Endothelial cell of hepatic sinusoid (primary cell): ENCODE measurements around the gene BRD3.

Experiments
- in situ Hi-C: cut with HindIII; loops from 2 replicates; pipeline ENCODE4 v1.10.0; 2017; ENCODE audit warnings: low sequenced_read_pairs

Gene BRD3

DNA sequence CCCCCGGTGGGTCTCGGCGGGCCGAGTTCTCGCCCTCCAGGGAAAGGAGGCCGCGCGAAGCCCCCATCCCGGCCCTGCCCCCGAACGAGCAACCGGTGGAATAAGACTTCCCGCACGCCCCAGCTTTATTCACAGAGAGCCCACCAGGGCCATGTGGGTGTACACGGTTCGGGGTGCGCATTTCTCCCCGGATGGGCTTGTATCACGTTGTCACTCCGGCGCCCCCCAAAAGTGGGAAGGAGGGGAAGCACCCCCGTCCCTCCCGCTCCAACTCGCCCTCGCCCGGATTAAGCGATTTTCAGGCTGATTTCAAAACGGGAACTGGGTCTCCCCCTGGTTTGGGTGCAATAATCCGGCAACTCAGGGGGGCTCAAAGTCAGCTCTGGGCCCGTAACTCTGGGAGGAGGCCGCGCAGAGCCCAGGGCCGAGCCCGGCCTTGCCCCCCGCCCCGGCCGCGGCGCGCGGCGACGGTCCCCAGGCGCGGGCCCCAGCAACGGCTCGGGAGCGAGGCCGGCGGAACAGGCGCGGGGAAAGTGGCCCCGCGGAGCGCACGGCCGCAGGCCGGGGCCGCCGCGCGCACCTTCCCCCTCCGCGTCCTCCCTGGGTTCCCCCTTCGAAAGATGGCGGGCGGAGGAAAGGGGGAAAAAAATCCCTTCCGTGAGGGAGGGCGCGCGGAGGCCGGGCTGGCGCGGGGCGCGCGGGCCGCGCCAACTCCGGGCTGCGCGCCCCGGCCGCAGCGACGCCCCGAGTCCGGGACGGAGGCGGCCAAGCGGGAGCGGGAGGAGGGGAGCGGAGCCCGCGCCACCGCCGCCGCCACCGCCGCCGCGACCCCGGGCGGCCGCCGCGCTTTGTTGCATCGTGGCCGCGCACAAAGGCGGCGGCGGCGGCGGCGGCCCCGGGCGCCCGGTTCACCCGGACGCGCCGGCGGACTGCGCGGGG, 644 bp downstream of the BRD3 start:
- in situ Hi-C loops = no loop called here

DNA sequence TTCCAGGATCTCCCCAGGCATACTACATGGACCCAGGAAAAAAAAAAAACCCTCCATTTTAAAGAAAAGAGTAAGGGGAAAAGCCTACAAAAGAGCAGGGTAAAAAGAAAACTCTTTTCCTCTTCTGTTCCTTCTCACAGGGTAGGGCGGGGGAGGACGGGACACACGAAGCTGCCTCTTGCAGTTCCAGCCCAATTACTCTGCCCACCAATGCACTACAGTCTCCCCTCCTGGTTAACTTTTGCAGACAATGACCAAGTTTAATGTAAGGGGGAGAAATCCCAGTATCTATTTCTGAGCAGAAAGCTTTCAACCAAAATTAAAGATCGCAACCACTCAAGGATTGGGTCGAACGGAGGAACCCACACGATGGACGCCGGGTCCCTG, 1.3 kb downstream of the BRD3 start:
- in situ Hi-C loops = no loop called here

DNA sequence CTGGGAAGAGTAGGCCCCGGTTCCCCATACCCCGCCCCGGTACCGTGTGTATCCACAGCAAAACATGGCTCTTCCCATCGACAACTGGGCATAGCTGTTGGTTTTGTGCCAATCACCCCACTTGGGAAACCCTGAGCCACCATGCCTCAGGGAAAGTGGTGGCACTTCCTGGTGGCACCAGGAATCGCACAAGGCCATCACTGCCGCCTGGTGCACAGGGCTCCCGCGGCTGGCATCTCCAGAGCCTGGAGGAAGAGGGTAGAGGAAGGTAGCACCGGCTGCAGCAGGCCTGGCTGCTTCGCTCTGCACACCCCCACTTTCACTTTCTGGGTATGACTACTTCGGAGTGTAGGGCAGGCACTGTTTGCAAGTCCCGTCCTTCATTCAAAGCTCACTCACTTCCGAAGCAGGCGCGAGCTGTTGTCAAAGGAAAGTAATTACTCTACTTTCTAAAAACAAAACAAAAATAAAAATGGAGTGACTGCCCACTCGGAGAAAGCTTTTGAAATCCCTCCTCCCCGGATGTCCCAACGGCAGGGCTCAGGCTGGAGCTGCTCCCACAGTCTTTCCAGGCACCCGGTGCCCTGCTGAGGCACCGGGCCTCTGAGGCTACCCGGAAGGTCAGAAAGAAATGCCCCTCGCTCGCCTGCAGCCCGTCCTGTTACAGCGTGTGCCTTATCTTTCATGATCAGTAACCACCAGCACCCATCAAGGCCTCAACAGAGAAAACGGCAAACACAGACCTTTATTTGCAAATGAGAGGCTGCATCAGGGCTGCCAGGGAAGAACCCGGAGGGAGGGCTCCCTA, 2.0 kb downstream of the BRD3 start:
- in situ Hi-C loops = no loop called here

DNA sequence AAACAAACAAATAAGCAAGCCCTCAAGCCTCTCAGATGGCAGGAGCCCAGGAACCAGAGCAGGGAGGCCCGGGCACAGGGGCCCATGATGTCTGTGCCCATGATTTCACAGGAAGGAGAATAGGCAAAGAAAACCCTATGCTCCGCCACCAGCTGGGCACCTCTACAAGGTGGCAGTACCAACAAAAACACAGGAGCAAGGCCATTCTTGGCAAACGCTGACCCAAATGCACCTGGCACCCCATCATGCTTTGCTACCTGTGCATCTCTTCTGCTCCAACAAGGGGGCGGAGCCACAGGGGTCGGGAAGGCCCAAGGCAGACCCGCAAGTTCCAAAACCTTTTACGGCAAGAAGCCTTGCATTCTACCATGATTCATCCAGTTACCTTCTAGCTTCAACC, 3.1 kb downstream of the BRD3 start:
- in situ Hi-C loops = no loop called here

DNA sequence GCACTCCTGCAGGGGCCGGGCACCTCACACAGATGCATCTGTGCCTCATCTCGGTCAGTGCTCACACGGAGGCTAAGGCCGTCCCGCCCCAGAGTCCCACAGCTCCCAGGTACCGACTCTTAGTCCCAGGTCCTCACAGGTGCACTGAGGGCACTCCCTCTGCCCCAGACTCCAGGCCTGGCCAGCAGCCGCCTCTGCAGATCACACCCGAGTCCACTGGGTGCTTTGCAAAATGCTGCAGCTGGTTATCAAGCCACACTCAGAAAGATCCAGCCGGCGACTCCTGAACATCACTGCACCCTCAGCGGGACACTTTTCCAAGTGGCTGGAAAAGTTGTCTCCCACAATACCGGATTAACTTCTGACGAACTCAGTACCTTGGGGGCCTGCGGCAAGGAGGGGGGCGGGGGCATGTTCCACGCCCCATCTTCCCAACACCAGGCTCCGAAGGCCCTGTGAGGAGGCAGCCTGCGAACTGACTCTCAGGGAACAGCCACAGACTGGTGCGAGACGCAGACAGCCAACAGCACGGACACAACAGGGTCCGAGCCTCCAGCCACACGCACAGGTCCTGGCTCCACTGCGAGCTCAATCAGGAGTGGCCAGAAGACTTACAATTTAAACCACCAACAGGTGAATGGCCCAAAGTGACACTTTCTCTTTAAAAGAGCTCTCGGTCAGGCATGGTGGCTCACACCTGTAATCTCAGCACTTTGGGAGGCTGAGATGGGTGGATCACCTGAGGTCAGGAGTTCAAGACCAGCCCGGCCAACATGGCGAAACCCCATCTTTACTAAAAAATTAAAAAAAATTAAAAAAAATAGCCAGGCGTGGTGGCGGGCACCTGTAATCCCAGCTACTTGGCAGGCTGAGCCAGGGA, 4.0 kb downstream of the BRD3 start:
- in situ Hi-C loops = no loop called here

DNA sequence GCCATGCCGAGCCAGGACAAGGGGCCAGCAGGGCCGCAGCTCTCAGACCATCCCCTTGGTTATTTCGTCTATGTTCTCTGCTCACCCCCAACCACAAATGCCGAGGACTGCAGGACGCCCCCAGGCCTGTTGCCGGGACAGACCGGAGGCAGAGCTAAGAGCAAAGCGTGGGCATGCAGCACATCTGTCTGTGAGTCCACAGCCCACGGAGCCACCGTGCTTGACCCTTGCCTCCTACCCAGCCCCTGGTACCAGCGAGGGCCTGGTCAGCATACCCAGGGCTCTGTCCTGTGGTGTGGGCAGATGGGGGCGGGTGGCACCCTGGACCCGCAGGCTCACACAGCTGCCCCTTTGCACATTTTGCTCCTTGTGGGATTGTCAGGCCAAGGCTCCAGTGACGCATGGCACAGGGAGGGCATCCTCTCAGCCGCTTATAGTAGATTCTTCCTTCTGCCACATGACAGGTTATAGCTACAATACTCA, 4.7 kb downstream of the BRD3 start:
- in situ Hi-C loops = no loop called here

DNA sequence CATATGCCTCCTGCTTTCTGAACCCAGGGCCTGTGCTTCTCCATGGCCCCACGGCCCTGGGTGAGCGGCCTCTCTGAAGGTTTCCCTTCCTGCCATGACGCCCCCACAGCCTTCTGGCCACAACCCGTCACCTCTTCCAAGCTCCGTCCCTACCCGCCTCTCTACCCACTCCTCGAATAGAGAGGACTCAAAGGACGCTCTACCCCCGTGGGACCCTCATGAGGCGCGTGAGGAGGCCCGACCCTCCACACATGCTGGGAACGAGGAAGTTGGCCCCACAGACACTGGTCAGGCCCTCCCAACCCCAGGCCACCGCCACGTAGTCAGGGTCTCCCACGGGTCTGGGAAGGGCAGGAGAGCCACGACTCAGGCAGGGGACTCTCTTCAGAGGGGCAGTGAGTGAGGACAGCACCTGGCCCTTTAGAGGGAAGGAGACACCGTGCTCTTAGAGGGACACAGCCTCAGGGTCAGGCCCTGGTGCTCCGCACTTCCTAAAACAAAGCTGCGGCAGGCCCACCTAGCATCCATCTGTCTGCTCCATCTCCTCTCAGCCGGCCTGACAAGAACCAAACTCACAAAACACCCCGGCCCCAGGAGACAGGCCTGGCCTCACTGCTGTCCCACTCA, 5.3 kb downstream of the BRD3 start:
- in situ Hi-C loops = no loop called here

DNA sequence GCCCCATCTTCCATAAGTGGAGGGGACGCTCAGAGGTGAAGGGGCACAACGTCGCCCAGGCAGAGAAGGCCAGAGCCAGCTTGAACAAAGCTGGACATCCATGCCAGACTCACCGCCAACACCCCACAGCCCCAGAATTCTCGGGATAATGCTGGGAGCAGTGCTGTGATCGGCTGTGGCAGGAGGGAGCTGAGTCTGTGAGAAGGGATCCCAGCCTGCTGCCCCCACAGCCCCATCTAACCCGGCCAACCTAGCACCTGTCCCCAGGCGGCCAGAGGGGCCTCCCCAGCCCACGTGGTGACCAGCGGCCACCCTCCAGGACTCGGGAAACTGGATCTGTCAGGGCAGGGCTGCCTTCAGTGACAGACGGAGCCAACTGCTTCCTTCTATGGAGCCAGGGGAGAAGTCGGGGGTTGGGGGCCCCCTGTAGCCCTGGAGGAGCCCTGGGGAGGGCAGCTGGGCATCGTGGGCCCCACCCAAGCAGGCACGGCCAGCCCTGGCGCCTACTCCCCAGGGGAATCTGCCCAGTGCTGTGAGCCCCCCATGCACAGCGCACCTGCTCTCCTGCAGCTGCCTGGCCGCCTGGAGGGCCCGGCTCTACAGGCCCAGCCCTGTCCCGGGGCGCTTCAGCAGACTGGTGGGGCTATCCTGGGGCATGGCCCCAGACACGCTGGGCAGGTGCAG, 6.0 kb downstream of the BRD3 start:
- in situ Hi-C loops = no loop called here

DNA sequence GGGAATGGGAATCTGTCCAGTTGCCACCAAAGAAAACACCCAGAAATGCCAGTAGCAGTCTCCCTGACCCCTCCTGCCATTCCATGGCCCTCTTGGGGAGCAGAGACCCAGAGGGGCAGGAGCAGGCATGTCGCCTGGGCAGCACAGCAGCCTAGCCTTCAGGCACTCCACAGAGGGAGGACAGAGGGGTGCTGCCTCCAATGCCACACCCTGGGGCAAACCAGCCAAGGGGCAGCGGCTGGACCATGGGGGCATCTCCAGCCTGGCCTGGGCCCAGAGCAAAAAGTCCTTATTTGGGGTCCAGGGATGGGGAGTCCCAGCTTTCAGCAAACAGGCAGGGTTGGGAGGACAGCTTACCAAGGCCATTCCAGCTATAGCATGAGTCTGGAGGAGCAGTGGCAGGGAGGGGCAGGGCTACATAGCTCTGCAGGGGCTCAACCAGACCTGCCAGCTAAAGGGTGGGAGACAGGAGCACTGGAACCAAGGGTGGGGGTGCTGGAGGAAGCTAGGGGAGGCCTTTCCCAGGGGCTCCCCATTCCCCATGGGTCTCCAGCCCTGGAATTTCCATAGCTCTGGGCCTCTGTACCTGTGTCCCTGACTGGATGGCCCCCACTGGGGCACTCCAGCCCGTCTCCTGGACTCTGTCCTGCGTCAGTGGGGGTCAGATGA, 6.7 kb downstream of the BRD3 start:
- in situ Hi-C loops = no loop called here

DNA sequence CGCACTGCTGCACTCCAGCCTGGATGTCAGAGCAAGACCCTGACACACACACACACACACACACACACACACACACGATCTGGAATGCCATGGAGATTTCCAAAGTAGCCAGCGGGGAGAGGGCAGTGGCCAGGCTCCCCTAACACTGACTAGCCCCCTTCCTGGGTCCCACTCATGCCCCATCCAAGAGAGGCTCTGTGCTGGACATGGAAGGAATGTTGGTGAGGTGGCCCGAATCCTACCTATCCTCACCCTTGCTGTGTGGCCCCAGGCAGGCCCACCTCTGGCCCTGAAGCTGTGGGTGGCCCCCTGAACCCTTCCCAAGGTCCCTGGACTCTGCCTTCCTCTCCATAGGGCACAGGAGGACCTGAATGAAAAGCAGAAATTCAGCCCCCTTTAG, 7.3 kb downstream of the BRD3 start:
- in situ Hi-C loops = no loop called here

DNA sequence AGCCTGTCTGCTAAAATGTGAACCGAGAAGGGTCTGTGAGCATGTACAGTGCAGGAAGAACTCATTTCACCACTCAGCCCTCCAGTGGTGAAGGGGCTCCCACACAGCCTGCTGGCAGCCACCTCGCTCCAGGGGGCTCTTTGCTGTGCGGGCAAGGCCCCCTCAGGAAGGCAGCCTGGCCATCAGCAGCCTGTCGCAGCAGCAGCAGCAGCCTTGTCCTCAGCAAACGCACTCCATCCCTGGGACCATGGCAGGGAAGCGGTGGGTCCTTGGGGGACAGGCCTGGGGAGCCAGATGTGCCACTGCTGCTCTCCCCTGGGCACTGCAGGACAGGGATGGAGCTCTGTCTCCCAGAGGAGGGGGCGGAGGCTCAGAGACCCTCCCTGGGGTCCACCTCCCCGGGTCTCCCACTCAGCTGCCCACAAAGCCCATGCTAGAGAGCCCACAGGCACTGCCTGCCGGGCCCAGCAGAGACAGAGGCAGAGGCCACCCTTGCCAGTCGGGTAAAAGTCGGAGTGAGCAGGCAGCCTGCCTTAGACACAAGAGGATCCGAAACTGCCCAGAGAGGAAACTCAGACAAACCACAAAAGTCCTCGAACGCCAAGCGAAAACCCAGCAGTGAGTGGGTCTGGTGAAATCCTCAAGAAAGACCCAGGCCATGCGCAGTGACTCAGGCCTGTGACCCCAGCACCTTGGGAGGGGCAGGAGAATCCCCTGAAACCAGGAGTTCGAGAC, 8.0 kb downstream of the BRD3 start:
- in situ Hi-C loops = no loop called here

DNA sequence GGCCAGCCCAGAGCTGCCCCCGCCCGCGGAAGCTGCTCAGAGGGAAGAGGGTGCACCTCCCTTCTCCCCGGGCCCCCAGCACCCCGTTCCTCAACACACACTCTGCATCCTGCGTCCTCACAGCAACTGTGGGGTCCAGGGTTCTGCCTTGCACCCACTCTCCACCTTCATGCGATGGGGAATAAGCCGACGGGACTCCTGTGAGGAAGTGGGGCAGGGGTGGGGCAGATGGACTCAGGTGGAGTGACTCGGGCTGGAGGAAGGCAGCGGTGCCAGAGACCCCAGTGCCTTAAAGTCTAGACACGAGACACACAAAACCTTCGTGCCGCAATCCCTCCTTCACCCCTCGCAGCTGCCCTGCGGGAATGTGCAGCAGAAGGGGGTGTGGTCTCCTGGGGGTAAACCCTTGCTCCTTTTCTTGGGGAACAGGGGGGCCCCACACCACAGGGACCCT, 8.6 kb downstream of the BRD3 start:
- in situ Hi-C loops = no loop called here

DNA sequence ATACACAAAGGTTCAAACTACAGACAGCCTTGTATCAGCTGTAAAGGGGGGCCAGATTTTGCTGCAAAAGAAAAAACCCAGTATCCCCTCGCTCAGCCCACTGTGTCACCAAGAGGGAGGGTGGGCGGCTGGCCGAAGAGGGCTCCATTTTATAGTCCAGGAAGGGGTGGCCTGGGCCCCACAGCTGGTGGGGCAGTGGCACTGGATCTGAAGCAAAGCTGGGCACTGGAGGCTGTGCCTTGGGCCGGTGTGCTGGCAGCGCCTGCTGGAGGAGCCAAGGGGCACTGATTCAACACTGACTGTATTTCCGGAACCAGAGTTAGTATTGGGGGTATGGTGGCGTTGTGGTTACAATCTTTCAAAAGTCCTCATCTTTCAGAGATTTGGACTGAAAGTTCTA, 9.1 kb downstream of the BRD3 start:
- in situ Hi-C loops = no loop called here

DNA sequence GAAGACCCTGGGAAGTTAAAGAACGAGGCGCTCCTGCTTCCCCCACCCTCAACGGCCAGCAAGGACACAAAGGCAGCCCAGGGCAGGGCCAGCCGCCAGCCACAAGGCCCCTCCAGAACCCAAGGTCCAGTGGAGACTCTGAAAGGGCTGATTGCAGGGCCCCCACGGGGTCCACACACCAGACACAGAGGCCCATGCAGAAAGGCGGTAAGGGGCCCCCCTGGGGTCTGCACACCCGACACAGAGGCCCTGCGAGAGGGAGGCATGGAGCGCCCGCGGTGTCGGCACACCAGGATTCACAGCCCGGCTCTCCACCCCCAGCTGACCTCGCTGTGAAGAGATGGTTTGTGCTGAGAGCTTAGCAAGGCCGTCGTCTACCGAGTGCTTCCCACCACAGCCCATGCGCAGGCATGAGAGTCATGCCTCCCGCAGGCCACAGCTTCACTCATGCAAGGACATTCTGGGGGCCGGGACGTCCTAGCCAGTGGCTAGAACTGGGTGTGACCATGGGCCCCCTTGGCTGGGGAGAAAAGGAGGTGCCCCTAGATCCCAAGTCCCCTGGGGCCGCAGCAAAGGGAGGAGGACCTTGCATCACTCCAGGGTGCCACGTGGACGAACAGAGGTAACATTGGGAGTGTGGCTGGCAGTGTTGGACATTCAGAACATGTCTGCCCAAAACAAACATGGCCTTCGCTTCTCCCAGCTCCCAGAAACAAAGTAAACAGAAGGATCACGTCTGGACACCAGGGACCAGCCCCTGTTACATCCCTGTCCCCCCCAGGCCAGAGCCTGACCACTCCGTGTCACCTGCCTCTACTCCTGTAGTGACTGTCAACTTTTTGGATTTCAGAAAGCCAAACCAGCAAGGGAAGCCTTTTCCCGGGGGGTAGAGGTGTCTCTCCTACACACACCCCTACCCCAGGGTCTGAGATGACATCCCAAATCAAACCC, 9.8 kb downstream of the BRD3 start:
- in situ Hi-C loops = no loop called here

DNA sequence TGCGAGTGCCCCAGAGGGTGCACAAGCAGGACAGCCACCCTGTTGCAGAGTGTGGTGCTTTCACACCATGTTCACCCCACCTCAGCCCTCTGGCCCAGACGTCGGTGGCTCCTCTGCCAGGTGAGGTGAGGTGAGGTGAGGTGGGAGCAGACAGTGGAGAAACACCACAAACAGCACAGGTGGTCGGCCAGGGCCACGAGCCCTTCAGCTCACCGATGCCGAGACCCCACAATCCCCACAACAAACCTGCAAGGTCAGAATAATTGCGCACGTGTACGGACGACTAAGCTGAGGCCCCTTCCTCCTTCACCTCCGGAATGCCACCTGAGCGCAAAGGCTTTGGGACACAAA, 10.5 kb downstream of the BRD3 start:
- in situ Hi-C loops = no loop called here

DNA sequence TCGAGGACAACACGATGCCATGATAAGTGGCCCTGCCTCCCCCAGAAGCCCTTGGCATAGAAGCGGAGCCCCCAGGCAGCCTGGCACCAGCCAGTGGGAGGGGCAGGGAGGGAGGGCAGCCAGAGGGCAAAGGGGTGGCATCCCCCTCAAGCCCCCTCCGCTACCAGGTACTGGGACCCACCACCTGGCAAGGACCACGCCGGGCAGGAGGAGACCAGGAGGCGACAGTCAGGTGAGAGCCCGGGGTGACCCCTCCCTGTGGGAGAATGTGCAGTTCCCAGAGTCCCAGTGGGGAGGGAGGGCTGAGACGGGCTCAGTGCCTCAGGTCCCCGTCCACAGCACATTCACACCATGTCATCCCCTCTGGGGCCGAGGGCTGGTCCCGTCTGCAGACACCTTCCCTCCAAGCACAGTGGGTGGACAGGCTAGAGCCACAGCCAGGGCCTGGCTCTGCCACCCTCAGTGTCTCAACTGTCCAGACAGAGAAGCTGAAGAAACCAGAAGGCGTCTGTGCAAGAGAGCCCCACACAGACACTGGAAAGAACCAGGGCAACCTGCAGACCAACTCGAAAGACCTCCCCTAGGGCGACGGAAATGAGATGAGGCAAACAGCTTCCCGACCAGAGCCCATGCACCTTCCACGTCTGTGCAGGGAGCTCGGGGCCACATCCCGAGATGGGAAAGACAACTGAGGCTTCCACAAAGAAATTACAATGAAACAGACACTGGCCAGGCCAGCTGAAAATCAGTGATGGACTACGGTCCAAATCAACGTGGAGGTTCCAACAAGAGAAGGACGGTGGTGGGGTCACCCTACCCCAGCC, 11.1 kb downstream of the BRD3 start:
- in situ Hi-C loops = no loop called here

DNA sequence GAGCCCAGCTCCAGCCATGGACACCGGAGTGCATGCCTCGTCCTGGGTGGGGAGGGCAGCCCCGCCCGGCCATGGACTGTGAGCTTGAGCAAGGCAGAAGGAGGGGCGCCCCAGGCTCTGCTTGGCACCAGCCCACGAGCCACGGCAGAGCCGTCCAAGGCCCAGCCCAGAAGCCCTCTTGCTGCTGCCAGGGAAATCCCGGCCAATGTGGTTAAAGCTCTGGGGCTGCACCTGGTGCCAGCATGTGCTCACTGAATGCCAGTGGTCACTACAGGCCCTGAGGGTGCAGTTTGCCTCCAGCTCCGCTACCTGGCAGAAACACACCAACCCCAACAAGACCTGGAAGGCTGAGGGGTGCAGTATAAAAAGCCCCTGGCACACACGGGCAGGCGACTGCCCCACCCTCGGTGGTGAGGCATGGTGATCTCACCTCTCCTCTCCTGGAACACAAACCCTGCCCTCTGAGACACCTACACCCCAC, 11.8 kb downstream of the BRD3 start:
- in situ Hi-C loops = no loop called here
